Type B pancreatic cell (in vitro differentiated cells): ENCODE measurements around the gene DSCAML1. TPM values are rescaled to one million over a fixed set of nuclear protein-coding genes. Genes with fewer than 3 reads are reported as not detected.

Source experiments
- DNase-seq: peaks from one replicate; pipeline ENCODE4 v3.0.0; 2021; ENCODE audit warnings: mixed read lengths; ENCODE audit not compliant: unreplicated experiment; ENCODE audit errors: extremely low spot score
- H3K27ac Mint-ChIP-seq: 2 replicates; pipeline ENCODE4 v1.8.0; 2021; ENCODE audit warnings: mild to moderate bottlenecking, mixed read lengths
- H3K27me3 Mint-ChIP-seq: 2 replicates; pipeline ENCODE4 v1.8.0; 2021; ENCODE audit warnings: mixed read lengths
- H3K36me3 Mint-ChIP-seq: 2 replicates; pipeline ENCODE4 v1.8.0; 2021; ENCODE audit warnings: mixed read lengths
- H3K4me1 Mint-ChIP-seq: one replicate; pipeline ENCODE4 v1.8.0; 2021; ENCODE audit warnings: mixed read lengths; ENCODE audit not compliant: unreplicated experiment
- H3K4me3 Mint-ChIP-seq: 2 replicates; pipeline ENCODE4 v1.8.0; 2021; ENCODE audit warnings: mild to moderate bottlenecking, mixed read lengths
- H3K9me3 Mint-ChIP-seq: 2 replicates; pipeline ENCODE4 v1.8.0; 2021; ENCODE audit warnings: mixed read lengths
- total RNA-seq: library from RNA; stranded (reverse); gene quantifications from 2 replicates; pipeline ENCODE4 v1.2.1, GENCODE V29; 2021; ENCODE audit warnings: low replicate concordance
- TF ChIP-seq, protein P1 (sequence below): fragments of 200-600 bp; sonication (generic); conservative IDR thresholded peaks from 2 replicates; pipeline ENCODE4 v1.5.0; 2021; ENCODE audit warnings: antibody characterized with exemption, mild to moderate bottlenecking

The DSCAML1 gene
- total RNA-seq, 1 donor from 2014 or later: 5.8 TPM

DNA sequence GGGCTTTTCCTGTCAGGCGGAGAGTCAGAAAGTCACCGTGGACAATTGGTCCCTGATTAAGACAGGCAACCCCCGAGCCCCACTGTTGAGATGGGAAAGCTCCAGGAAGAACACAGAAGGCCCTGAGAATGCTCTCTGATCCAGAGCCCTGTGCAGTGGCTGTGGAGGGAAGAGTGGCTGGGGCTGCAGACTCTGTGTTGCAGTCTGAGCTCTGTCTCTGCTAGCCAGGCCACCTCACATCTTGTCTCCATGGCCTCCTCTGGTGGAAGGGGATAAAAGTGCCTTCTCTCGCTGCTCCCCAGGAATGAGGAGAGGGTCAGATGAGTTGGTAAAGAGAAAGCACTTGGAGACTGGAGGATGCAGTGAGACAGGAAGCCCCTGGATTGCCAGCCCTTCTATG lies 328.1 kb downstream of the DSCAML1 start:
- peaks cover 27% of the 10 kb centered on the region for H3K27me3 Mint-ChIP-seq
- no peak overlapping the region for H3K4me3 Mint-ChIP-seq
- TF ChIP-seq, protein P1, sequence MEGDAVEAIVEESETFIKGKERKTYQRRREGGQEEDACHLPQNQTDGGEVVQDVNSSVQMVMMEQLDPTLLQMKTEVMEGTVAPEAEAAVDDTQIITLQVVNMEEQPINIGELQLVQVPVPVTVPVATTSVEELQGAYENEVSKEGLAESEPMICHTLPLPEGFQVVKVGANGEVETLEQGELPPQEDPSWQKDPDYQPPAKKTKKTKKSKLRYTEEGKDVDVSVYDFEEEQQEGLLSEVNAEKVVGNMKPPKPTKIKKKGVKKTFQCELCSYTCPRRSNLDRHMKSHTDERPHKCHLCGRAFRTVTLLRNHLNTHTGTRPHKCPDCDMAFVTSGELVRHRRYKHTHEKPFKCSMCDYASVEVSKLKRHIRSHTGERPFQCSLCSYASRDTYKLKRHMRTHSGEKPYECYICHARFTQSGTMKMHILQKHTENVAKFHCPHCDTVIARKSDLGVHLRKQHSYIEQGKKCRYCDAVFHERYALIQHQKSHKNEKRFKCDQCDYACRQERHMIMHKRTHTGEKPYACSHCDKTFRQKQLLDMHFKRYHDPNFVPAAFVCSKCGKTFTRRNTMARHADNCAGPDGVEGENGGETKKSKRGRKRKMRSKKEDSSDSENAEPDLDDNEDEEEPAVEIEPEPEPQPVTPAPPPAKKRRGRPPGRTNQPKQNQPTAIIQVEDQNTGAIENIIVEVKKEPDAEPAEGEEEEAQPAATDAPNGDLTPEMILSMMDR: no peak

DNA sequence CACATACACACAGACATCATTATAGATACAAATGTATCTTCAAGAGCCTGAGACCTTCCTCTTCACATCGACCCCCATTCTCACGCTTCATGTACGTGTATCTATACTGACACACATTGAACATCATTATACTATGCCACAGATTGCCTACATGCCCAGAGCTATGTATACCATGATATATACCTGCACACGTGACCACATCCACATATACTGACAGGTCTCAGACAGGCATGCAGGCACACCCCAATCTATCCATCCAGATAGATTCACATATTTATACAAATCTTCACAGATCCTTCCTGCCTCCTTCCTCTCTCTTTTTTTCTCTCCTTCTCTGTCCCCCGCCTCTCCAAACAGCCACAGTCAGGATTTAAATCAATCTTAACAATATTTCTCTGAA lies 329.2 kb downstream of the DSCAML1 start:
- no peaks in the 10 kb centered on the region for H3K9me3 Mint-ChIP-seq
- no peaks in the 10 kb centered on the region for H3K36me3 Mint-ChIP-seq
- no peak overlapping the region for H3K27ac Mint-ChIP-seq
- H3K27me3 Mint-ChIP-seq: peaks cover 28% of the 10 kb centered on the region
- DNase-seq: no peak
- peaks cover under 1% of the 10 kb centered on the region for H3K4me1 Mint-ChIP-seq
- no peak overlapping the region for H3K4me3 Mint-ChIP-seq
- TF ChIP-seq, protein P1: no peak

More for the DNA sequence above, 328.1 kb downstream of the DSCAML1 start:
- H3K4me1 Mint-ChIP-seq: no peaks in the 10 kb centered on the region
- no peak overlapping the region for H3K27ac Mint-ChIP-seq
- H3K36me3 Mint-ChIP-seq: no peaks in the 10 kb centered on the region
- H3K9me3 Mint-ChIP-seq: no peaks in the 10 kb centered on the region
- no peak for DNase-seq

DNA sequence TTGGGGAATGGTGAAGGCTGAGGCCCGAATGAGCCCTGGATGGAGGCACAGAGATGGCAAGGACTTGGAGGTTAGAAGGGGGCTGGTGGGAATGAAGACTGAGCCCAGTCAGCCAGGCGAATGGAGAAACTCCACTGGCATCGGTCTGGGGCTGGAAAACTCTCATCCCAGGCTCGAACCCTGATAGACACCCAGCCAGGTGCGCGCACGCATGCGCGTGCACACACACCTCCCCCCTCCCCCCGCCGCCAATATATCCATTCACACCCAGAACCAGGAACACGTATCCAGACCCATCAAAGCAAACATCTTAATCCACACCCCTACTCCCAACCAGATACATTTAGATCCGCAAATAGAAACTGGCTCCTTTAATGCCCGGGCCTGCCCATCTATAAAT lies 330.1 kb downstream of the DSCAML1 start:
- Mint-ChIP-seq H3K27ac (no peak overlapping the region), H3K36me3 (no peaks in the 10 kb centered on the region)

DNA sequence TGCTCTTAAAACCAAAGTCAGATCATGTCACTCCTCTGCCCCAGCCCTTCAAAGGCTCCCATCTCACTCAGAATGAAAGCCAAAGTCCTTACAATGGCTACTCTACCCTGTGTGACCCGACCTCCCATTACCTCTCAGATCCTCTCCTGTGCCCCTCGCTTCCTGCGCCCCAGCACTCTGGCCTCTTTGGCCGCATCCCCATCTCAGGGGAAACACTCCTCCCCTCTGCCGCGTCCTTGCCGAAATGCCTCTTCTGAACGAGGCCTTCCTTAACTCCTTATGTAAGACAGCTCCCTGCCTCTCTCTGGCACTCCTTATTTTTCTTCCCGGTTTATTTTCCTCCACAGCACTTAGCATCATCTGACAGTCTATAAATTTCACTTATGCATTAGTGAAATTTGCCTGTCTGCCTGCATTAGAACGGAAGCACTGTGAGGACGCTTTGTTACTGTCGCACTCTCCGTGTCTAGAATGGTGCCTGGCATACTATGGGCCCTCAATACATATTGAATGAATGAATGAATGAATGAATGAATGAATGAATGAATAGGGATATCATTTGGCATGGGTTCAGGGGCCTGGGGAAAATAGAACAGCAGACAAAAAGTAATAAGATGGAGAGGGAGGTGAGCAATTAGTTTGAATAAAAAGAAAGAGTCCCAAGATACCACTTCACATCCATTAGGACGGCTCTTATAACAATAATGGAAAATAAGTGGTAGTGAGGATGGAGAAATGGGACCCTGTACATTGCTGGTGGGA lies 331.6 kb downstream of the DSCAML1 start:
- no peak overlapping the region for H3K27ac Mint-ChIP-seq
- no peak overlapping the region for H3K4me3 Mint-ChIP-seq
- peaks cover 7% of the 10 kb centered on the region for H3K4me1 Mint-ChIP-seq
- no peaks in the 10 kb centered on the region for H3K9me3 Mint-ChIP-seq
- no peaks in the 10 kb centered on the region for H3K36me3 Mint-ChIP-seq
- DNase-seq: no peak
- H3K27me3 Mint-ChIP-seq: peaks cover 26% of the 10 kb centered on the region
- TF ChIP-seq, protein P1: no peak

More for the DNA sequence above, 330.1 kb downstream of the DSCAML1 start:
- Mint-ChIP-seq H3K9me3 (no peaks in the 10 kb centered on the region), H3K4me3 (no peak overlapping the region), H3K27me3 (peaks cover 23% of the 10 kb centered on the region), H3K4me1 (peaks cover 7% of the 10 kb centered on the region)
- DNase-seq: no peak
- TF ChIP-seq, protein P1: no peak

DNA sequence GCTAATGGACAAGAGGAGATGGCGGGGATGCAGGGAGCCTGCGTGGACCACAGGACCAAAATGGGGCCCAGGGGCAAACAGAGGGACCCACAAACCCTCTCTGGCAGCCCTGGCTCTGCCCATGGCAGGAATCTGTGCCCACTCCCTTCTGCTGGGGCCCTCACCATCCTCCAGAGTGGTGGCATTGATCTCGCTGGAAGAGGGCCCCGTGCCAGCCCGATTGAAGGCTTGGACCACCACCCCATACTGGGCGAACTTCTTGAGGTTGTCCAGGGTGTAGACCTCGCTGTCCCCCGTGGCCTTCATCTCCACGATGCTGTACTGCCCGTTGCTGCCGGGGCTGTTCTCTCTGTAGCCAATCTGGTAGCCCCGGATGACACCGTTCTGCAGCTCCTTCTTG lies 332.2 kb downstream of the DSCAML1 start:
- Mint-ChIP-seq H3K9me3 (no peaks in the 10 kb centered on the region), H3K27me3 (peaks cover 30% of the 10 kb centered on the region), H3K27ac (no peak overlapping the region), H3K4me3 (no peak overlapping the region), H3K36me3 (no peaks in the 10 kb centered on the region), H3K4me1 (peaks cover 12% of the 10 kb centered on the region)
- TF ChIP-seq, protein P1: no peak
- DNase-seq: no peak
